ENCODE data around the gene RIMS4. TPM values are rescaled to one million over a fixed set of nuclear protein-coding genes. Genes with fewer than 3 reads are reported as not detected.

Gene RIMS4
- polyA plus RNA-seq, 4 donors, result 0.54 to 1.0 (median 0.79) TPM

DNA sequence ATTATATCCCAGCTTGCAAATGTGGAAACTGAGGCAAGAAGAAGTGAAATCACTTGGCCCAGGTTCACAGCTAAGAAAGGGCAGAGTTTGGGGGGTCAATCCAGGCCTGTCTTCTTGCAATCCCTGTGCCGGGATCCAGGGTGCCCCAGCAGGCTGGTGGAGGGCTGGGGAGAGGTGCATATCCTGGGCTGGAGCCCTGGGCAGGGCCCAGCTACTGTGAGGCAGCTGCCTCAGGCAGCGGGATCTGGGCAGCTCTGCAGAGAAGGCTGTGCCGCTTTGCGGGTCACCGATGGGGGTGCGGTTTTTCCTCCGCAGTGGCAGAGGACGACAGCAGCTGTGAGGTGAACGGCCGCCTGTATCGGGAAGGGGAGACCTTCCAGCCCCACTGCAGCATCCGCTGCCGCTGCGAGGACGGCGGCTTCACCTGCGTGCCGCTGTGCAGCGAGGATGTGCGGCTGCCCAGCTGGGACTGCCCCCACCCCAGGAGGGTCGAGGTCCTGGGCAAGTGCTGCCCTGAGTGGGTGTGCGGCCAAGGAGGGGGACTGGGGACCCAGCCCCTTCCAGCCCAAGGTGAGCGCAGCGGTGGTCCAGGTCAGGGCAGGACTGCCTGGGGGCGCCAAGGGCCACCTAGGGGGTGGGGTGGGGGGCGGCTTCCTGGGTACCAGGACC, 85.8 kb downstream of the RIMS4 start:
- DNase-seq (ENCODE audit: low read depth in 4 of 4, low spot score in 2 of 4), result no peak

DNA sequence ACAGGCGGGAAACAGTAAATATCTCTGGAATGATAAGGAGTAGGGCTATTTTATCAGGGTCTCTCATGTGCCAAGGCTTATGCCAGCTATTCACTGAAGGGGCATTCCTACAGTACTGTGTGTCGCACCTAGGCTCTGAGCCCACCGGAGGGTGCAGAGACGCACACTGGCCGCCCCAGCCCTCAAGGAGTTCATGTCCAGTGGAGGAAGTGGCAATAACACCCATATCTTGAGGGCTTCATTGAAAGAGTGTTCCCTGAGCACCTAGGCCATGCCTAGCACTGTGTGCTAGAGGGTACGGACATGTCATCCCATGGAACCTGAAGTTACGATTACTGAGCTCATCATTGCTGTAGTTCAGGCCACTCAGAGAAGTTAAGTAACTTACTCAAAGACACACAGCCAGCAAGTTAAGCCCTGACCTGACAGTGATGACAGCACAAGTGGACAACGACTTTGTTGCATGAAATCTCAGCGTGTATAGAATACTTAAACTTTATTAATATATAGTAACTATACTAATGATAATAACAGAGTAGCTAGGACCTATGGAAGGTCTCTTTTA, 86.5 kb downstream of the RIMS4 start:
- DNase-seq (ENCODE audit: low read depth in 4 of 4, low spot score in 2 of 4), result no peak

DNA sequence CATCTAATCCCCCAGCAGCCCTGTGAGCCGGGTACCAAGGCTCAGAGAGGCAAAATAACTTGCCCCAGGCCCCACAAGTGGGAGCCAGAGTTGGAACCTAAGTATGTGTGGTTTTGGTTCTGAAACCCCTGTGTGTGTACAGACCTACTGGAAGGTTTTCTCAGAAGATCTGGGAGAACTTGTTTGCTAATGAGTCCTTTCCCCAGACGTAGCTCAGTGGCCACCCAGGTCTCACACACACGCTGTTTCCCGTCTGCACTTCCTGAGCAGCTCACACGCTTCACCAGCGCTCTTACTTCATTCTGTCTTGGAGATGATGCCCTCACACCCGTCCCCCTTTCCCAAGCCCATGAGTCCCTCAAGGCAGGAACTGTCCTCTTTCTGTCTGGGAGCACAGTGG, 87.0 kb downstream of the RIMS4 start:
- DNase-seq (ENCODE audit: low read depth in 4 of 4, low spot score in 2 of 4), result no peak

DNA sequence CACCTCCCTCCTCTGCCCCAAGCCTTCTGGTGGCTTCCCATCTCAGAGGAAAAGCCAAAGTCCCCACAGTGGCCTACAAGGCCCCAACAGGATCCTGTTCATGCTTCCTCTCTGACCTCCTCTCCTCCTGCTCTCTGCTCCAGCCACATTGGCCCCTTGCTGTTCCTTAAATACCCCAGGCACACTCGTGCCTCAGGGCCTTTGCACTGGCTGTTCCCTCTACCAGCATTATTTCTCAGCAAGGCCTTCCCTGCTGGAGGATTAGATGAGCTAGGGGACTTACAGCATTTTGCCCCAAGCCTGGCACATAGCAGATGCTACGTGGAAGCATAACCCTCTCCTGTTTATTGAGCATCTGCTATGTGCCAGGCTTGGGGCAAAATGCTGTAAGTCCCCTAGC, 87.4 kb downstream of the RIMS4 start:
- DNase-seq (ENCODE audit: low read depth in 4 of 4, low spot score in 2 of 4), result no peak

DNA sequence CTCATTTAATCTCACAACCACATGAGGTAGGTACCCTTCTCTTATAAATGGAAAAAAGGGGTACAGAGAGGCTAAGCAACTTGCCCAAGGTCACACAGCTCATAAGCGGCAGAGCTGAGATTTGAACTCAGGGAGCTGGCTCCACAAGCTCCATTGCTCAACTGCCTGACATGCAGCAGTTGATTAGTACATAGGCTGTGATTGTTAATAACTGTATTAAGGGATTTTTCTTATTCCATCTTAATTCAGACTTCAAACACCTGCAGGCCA, 88.6 kb downstream of the RIMS4 start:
- no peak for DNase-seq (ENCODE audit: low read depth in 4 of 4, low spot score in 2 of 4)

DNA sequence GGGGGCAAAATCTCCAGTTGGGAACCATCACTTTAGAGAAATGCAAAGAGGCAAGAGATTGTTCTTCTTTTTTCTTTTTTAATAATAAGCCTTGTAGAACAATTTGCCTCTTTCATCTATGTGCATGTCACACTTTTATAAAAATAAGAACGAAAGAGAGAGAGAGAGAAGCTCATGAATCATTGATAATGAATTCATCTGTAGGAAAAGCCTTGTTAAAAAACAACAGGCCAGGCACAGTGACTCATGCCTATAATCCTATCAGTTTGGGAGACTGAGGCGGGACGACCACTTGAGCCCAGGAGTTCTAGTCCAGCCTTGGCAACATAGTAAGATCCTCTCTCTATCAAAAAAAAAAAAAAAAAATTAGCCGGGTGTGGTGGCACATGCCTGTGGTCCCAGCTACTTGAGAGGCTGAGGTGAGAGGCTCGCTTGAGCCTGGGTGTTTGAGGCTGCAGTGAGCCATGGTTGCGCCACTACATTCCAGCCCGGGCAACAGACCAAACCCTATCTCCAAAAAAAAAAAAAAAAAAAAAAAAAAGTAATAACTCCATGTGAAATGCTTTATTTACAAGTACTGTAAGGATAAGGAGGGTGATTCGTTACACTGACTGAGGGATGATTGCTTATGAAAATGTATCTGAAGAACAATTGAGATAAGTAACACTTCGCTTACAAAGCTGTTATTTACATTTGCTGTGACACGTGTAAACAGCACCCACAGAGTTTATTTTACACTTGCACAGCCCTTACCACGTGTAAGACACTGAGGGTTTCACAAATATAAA, 89.2 kb downstream of the RIMS4 start:
- DNase-seq (ENCODE audit: low read depth in 4 of 4, low spot score in 2 of 4), result no peak

DNA sequence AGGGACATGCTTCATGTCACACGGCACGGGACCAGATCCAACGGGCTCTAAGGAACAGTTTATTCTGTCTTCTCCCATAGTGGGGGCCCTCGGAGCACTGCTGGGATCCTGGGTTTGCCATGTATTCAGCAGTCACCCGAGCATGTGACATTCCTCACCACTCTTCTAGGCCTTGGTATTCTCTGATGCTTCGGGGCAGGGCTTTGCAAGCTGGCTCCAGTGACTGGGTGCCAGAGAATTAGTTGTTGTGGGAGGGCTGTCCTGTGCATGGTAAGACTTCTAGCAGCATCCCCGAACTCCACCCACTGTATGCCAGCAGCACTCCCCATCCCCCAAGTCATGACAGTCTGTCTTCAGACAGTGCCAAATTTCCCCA, 89.7 kb downstream of the RIMS4 start:
- DNase-seq (ENCODE audit: low read depth in 4 of 4, low spot score in 2 of 4), result no peak

DNA sequence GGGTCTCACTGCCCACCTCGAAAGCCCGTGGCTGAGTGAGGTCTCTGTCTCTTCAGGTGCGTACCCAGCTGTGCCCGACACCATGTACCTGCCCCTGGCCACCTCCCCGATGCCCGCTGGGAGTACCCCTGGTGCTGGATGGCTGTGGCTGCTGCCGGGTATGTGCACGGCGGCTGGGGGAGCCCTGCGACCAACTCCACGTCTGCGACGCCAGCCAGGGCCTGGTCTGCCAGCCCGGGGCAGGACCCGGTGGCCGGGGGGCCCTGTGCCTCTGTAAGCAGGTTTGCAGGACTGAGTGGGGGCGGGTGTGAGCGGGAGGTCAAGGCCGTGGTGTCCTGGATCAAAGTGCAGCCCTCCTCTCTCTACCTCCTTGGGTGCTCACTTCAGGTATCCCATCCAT, 90.5 kb downstream of the RIMS4 start:
- no peak for DNase-seq (ENCODE audit: low read depth in 4 of 4, low spot score in 2 of 4)

DNA sequence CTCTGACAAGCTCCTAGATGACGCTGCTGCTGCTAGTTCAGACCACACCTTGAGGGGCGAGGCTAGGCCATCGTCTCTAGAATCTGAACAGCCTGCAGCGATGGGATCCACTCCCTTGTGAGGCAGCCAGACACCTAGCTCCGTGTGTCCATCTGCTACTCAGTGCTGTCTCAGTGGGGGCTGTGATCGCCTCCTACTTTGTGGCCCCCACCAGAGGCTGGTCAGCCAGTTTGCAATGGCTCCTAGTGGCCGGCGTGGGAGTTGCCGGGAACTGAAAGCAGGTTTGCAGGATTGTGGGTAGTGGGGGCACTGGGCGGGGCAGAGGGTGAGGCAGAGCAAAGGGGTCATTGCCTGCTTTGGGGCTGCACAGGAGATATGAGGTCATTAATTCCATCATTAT, 92.4 kb downstream of the RIMS4 start:
- DNase-seq (ENCODE audit: low read depth in 4 of 4, low spot score in 2 of 4), result no peak

DNA sequence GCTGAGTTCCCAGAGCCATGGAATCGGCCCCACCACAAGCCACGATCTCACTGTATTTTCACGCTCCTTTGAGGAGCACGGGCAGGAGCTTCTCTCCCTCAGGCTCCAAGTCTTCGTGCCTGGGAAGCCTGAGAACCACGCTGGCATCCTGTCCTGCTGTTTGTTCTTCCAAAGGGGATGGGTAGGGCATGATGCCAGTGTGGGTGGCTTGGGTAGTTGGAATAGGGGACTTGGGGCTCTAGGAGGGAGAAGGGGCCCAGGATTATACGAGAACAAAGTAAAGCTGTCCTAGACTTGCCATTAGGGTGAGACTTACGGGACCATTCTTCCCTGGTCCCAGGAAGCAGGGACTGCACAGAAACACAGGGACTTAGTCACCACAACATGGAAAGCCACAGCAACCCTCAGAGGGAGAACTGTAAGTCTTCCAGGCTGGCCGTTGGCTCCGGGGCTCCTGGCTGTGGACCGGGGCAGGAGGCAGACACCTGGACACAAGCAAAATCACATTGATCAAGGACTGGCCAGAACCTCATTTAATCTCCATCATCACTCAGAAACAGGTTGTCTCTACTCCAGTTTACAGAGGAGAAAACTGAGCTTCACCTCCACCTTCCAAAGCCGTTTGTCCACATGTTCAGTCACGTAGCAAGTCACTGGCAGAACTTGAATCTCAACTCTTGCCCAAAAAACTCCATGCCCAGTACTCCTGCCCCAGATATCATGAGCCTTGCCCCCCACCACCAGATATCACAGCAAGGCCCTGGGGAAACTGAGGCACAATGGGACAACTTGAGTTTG, 93.8 kb downstream of the RIMS4 start:
- DNase-seq (ENCODE audit: low read depth in 4 of 4, low spot score in 2 of 4), result no peak

DNA sequence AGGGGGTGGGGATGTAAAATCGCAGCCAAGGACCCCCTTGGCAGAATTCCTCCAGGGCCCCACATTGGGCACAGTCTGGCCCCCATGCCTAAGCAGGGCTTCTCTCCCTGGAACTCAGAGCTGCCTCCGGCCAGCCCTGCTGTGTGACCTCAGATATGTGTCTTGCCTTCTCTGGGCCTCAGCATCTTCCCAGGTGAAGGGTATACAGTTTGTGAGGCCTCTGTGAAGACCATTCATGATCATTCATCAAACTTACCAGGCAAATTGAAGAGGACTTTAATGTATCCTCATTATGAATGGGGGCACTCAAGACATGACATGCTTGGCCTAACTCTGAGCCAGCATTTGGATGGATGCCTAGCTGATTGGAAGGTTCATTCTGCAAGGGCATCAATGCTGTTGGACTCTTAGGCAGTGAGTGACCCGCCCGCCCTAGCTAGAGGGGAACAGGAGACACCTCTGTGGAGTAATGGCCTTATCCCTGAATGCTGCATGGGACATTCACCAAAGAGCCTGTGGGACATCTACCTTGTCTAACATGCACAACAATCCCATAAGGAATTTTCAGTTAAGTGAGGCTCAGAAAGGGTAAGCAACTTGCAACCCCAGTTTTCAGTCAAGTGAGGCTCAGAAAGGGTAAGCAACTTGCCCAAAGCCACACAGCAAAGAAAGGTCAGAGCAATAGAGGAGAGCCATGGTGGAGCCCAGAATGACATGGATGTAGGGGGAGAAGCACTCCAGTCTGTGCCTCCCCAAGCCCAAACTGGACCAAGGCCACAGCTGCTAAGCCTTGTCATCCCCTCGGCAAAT, 94.6 kb downstream of the RIMS4 start:
- no peak for DNase-seq (ENCODE audit: low read depth in 4 of 4, low spot score in 2 of 4)

DNA sequence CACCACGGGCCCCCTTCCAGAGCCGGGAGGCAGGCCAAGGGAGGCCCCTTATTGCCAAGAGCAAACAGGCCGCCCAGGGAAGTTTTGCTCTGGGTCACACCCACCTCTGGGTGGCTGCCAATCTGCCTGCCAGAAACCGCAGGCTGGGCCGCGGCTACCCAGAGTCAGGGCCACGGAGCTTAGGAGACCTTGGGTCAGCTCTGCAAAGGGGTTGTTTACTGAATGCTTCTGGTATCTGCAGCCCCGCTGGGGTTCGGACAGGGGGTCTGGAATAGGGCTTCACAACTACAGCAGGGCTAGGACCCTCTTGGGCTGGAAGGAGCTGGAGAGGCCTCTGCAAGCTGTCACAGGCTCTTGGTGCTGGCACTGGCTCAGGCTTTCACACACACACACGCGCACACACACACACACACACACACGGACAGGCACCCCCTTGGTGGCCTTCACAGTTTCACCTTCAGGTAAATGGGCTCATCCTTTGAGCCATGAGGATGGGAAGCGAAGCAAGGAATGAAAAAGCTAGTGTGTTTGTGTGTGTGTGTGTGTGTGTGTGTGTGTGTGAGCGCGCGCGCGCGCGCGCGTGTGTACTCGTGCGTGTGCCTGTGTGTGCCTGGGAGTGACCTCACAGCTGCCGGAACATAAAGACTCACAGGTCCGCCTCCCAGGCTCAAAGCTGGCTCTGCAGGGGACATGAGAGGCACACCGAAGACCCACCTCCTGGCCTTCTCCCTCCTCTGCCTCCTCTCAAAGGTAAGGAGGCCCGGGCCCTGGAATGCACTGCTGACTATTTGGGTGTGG, 95.4 kb downstream of the RIMS4 start, which contains the start of gene CCN5:
Gene CCN5, plus strand, starts transcription at position 669 of the 798 bp plus-strand sequence. Its CDS starts 22 bp downstream, at position 691.
- no peak for DNase-seq (ENCODE audit: low read depth in 4 of 4, low spot score in 2 of 4)

DNA sequence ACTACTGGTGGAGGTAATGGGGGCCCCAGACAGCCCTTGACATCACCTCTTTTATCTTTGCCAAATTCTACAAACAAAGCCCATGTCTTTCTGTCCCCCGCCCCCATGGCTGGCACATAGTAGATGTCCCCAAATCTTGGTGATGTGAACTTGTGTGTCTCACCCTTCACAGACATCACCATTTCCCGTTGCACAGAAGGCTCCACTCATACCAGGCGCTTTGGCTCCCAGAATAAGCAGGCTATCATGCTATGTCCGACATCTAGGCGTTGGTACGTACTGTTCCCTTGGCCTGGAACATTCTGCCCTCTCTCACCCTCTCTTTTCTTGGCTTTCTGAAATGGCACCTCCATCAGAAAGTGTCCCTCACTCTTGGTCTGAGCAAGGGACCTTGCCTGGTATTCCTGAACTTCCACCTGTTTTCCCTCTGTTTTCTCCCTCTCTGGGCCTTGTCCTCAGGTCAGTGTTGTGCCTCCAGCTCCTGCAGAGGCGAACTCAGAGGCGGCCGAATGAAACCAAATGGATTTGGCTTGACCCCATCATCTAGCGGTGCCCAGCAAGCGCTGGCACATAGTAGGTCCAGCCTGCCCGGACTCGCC, 96.1 kb downstream of the RIMS4 start:
- DNase-seq (ENCODE audit: low read depth in 4 of 4, low spot score in 2 of 4), result no peak

DNA sequence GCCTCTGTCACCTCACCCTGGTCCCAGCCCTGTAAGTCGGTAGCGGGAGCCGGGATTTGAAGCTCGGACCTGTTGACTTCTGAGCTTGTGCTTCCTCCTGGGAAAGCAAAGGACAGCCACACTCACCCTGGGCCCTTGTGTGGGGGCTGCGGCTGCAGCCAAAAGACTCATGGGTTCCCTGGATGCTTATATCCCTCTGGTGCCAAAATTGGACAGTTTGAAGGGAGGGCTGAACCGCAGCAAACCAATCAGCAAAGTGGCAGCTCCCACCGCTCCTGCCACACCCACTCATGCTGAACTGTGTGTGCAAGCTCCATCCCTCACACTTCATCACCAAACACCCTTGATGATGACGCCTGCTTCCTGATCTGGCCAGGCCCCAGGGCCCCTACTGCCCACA, 99.1 kb downstream of the RIMS4 start:
- no peak for DNase-seq (ENCODE audit: low read depth in 4 of 4, low spot score in 2 of 4)

DNA sequence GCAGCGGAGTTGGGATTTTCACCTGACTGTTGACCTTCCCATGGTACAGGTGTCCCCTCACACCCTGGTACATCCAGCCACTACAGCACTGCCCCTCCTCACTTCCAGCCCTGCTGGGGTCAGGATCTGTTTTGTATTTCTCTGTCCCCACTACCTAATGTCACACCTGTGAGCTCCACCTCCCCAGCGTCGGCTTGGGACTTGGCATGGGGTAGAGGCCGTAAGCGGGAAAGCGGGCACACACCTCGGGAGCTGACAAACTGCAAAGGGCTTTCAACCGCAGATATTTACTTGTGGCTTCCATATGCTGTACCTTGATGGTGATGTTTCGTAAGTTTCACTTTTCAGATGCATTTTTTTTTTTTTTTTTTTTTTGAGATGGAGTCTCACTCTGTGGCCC, 100.5 kb downstream of the RIMS4 start:
- DNase-seq (ENCODE audit: low read depth in 4 of 4, low spot score in 2 of 4), result no peak

DNA sequence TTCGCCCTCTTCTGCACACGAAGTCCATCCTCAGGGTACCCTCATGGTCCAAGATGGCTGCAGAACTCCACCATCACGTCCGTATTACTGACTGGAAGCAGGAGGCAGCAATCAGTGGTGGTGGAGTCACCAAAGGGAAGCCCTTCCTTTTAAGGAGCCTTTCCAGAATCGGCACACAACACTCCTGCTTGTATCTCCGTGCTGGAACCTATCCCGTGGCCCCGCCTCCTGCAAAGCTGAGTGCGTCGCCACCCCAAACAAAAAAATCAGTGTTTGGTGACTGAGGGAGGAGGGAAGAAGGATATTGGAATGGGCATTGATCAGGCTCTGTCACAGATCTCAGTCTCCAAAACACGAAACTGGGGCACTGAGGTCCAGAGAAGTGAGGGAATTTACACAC, 101.0 kb downstream of the RIMS4 start:
- DNase-seq (ENCODE audit: low read depth in 4 of 4, low spot score in 2 of 4), result no peak

DNA sequence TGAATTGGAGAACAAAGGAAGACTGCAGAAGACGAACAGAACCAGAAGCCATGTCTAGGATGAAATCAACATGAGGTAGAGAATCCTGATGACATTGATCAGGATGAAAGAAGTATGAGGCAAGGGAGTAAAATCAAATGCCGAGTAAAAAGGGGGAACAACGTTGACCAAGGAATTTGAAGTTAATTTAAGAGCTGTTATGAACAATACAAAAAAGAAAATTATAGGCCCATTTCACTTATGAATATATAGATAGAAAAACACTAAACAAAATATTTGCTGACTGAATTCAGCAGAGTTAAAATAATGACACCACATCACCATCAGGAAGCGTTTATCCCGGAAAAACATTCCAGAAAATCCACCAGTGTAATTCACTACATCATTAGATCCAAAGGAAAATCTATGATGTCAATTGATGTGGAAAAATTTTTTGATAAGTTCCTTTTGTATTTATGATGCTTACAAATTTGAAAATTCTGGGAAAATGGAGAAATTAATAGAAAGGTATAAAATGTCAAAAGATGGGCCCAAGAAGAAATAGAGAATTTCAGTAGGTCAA, 103.2 kb downstream of the RIMS4 start:
- DNase-seq (ENCODE audit: low read depth in 4 of 4, low spot score in 2 of 4), result no peak

DNA sequence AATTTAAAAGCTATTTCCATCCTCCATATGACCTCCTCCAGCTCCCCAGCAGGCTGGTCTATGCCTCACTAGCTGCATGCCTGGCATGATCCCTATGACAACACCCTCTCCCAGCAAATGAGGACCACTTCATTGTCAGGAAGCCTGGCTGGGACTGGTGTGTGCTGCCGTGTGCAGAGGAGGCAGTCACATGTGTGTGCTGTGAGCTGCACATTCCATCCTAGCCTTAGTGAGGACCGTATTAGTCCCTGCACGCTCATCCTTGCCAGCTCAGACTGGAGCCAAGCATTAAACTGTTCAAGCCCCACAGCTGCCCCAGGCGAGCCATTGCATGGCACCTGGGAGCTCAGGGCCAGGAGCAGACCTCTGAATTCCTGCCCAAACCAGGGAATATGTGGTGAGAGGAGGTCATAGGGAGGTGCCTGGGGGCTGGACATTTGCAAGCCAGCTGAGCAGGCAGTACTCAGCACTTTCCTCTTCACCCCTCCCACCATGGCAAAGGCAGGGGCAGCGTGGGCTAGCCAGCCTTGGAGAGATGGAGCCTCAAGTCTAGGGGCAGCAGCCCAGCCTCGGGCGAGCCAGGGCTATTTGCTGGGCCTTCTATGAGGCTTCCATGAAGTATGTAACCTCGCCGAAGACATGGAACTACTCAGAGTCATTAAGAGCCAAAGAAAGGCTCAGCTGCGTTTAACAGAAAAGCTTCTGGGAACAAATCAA, 103.9 kb downstream of the RIMS4 start:
- DNase-seq (ENCODE audit: low read depth in 4 of 4, low spot score in 2 of 4), result no peak
